GM20000 (cell line): ENCODE results near the gene MRGPRG.

Experiments
- DNase-seq: peaks from one replicate; pipeline ENCODE4 v3.0.0; 2012; ENCODE audit warnings: low spot score
- TF ChIP-seq, protein P1 (sequence below): IDR thresholded peaks from 2 replicates; pipeline ENCODE4 v1.5.1; 2012; ENCODE audit warnings: mild to moderate bottlenecking, control low read depth; ENCODE audit errors: extremely low read depth, missing control alignments

The MRGPRG gene

DNA sequence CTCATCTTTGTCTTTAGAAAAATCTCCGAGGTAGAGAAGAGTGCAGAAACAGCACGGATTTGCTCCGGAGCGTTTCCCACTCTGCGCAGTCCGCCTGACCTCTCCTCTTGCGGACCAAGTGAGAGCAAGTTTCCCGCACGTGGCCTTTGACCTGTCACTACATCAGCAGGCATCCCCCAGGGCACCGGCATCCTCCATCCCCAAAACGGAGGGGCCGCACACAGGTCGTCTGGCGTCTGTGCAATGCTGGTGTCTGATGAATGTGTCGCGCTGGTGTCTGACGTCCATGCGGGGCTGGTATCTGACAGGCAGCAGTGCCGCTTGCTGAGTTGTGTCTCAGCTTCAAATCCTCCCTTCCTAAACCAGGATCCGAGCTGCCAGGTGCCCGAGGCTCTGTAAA lies 14.3 kb upstream of the MRGPRG start:
- DNase-seq, result no peak
- TF ChIP-seq, protein P1, sequence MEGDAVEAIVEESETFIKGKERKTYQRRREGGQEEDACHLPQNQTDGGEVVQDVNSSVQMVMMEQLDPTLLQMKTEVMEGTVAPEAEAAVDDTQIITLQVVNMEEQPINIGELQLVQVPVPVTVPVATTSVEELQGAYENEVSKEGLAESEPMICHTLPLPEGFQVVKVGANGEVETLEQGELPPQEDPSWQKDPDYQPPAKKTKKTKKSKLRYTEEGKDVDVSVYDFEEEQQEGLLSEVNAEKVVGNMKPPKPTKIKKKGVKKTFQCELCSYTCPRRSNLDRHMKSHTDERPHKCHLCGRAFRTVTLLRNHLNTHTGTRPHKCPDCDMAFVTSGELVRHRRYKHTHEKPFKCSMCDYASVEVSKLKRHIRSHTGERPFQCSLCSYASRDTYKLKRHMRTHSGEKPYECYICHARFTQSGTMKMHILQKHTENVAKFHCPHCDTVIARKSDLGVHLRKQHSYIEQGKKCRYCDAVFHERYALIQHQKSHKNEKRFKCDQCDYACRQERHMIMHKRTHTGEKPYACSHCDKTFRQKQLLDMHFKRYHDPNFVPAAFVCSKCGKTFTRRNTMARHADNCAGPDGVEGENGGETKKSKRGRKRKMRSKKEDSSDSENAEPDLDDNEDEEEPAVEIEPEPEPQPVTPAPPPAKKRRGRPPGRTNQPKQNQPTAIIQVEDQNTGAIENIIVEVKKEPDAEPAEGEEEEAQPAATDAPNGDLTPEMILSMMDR, result no peak

DNA sequence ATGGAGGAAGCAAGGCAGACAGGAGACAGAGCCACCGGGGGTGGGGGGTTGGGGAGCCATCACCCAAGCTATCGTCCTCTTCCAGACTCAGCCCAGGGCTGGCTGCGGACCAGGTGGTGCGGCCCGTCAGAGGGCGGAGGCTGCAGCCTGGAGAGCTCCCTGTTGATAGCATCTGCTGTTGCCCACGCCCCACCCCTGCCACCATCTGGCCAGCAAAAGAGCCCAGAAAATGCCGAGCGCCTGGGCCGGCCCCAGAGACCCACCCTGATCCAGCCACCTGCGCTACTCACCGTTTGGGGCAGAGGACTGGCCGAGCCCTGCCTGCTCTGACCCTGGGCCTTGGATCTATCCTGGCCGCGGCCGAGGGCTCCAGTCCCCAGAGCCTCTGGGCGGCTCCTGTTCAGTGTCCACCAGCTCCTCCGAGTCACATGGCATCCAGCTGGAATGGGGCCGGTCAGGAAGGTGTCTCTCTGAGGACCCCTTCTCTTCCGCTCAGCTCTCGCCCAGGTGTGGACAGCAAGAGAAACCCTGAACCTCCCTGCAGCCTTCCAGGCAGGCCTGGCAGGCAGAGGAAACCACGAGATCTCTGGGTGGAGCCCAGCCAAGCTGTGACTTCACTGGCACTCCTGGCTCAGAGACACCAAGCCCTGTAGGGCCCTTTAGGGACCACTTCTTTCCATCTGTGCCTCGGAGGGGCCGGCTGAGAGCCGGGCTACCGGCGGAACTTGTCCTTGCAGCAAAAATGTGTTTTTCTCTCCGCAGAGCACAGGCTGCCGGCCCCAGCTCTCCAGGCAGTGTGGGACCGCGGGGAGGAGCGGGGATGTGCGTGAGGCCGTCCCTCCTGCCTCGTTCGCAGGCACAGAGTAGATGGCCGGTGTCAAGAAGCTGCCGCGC lies 13.5 kb upstream of the MRGPRG start, which contains the start of gene MRGPRE:
Gene MRGPRE, minus strand, starts transcription at position 567 of the 894 bp plus-strand sequence. CDS start 3,618 bp downstream, outside the sequence.
- no peak for DNase-seq

DNA sequence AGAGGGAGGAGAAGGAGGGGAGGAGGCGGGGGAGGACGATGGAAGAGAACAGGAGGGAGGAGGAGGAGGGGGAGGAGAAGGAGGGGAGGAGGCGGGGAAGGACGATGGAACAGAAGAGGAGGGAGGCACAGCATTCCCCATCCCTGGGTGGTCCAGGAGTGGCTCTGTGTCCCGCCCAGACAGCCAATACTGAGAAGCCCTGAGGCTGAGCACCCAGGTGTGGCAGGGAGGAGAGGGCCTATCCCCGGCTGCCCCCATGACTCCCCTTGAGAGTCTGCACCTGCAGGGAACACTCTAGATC lies 12.9 kb upstream of the MRGPRG start:
- TF ChIP-seq, protein P1, result no peak
- no peak for DNase-seq

More for the DNA sequence above, 13.5 kb upstream of the MRGPRG start, which contains the start of gene MRGPRE:
- TF ChIP-seq, protein P1, result no peak

DNA sequence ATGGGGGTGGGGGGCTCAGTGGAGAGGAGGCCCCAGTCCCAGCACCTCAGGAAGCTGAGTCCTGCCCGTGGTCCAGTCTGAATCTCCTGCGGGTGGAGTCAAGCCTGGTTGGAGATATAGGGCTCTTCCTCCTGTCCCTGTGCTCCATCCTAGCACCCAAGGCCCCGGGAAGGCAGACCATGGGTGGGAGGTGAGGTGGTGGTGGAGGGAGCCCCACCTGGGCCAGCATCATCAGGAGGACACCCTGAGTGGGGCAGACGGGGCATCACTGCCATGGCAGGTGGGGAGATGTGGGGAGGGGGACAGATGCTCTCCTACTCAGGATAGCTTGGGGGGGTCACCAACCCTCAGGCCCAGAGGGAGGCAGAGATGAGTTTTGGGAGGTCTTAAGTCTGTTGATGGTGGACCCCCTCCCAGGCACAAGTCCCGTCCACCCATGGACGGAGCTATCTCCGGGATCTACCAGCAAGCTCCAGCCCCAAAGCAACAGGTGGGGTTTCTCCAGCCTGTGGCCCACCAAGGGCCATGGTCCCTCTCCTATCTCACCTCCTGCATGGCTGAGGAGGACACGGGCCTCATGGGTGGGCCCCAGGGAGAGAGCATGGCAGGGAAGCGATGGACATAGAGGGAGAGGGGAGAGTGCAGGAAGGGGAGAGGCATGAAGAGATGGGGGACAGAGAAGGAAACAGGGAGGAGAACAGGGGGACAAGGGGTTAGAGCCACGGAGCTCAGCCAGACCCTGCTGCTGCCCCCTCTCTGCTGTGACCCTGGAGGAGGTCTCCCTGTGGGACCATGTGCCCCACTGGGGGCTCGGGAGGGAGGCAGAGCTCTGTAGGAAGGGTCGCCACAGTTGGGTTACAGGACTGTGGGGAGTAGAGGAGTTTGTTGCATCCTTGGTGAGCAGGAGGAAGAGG lies 12.3 kb upstream of the MRGPRG start:
- DNase-seq, result no peak
- TF ChIP-seq, protein P1, result no peak

DNA sequence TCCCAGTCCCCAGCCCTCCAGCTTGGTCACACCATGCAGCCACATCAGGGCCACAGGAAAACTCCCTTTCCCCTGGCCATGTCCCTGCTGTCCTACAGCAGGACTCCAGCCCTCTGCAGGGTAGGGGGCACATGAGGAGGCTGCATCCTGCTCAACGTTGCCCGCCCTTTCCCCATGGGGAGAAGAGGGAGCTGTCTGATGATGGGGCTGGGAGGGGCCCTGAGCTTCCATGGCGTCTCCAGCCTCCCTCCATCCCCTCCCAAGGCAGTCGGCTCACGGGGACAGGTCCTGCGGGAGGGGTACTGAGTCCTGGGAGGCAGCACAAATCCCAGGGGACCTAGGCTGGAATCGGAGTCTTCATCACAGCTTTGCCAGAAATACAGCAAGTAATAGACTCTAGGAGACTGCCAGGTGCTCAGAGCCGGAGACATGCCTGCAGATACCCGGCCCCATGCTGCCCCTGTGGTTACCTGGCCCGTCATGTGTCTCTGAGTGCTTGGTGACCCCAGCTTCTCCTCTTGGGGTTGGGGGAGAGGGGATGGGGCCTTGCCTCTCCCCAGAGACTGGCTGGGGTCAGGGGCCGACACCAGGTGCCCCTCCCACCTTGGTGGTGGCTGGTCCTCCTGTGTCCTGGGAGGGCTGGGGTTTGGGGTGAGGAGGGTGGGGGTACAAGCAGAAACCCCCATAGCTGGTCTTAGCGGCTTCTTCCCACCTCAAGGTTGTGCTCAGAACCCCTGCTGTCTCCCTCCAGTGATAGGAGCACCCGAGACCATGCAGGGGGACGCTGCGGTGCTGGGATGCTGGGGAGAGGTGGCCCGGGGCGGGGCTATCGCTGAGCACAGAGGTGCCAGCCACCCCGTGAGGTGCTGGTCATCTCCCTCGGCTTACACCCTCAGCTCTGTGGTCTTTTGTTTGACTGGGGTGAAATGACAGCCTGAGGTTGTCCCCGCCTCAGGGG lies 11.3 kb upstream of the MRGPRG start:
- DNase-seq, result peak; percentile 11
- TF ChIP-seq, protein P1, result no peak

DNA sequence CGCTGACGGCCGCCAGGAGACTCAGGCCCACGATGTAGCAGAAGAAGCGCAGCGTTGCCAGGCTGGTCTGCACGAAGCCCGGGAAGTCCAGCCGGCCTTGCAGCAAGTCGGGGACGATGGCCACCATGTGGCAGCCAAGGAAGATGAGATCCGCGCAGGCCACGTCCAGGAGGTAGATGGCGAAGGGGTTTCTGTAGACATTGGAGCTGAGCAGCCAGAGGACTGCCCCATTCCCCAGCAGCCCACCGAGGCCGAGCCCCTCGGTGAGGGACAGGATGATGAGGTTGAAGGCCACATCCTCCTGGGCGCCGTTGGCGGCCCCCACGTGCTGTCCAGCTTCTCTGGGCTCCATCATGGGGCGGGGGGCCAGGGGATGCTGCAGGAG lies 9.8 kb upstream of the MRGPRG start:
- peak; percentile 8 for DNase-seq
- TF ChIP-seq, protein P1, result no peak
